ENCODE results near the gene KIF3B.
"Not testable (repeated sequence)": the region's sequence is repeated elsewhere in the genome, so short reads cannot be mapped to it uniquely, and the experiment has no call there.

KIF3B gene

DNA sequence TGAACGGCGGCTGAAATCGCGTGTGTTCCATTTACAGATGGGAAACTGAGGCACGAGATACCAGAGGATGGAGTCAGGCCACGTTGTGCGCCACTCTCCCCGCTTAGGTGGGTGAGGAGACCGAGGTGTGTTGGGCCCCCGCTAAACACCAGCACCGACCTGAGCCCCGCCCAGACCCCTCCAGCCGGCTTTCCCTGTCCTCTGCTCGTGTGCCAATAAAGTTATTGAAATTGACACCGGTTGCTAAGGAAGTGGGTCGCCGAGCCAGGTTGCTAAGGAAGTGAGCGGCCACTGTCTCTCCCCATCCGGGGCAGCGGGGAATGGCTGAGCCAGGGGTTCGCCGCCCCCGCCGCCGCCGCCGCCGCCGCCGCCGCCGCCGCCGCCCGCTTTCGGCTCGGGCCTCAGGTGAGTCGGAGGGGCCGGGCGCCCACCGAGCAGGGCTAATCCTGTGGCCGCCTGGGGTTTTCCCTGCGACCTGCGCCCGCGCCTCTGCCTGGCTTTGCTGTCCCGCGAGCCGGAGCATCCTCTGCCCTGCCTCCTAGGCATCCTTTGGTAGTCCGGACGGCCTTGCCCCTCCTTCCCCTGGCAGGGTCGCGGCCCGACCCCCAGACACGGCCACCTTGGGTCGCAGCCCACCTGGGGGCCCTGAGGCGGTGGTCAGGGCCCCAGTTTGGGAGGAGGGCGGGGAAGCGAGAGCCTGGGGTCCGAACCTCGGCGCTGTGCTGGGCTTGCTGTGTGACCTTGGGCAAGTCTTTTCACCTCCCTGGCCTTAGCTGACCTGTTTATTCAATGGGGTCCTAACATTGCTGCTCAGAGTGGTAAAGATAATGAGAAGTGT is at the start of gene KIF3B:
Gene KIF3B, plus strand, starts transcription at position 291 of the 838 bp plus-strand sequence. CDS start 32,127 bp downstream, outside the sequence.
- DNase-seq (ENCODE audit: low read depth, low spot score) = peak; percentile 45

DNA sequence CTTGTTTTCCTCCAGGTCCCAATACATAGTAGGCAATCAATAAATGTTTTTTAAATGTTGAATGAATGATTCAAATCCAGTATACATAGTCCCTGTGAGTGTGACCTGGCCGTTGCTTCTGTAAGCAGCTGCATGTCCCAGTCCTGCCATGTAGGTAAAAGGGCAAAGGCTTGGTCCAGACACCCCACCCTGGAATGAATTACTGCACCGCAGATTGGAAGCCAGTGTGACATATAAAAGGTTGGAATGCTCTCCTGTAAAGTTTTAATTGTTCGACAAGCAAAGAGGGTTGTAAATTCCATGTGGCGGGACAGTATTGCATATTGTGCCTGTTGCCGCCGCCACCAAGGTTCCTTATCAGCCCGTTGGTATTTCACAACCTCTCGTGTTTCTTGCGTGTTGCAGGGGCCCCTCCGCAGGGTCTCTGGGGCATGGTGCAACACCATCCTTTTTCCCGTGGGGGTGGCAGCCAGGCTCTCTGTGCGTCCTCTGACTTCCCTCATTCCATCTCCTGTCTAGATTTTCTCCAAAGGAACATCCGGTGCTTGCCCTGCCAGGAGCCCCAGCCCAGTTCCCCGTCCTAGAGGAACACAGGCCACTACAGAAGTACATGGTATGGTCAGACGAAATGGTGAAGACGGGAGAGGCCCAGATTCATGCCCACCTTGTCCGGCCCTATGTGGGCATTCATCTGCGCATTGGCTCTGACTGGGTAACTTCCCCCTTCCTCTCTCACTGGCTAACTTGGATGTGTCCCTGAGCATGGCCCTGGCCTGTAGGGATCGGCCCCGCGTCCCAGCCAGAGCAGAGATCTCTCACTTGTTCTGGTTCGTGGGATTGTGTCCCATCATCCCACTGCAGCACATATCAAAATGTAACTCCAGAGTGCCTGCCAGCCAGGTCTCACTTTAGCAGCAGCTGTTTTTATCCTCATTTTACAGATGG is 49.4 kb upstream of the KIF3B start:
- no peak for DNase-seq (ENCODE audit: low read depth, low spot score)

DNA sequence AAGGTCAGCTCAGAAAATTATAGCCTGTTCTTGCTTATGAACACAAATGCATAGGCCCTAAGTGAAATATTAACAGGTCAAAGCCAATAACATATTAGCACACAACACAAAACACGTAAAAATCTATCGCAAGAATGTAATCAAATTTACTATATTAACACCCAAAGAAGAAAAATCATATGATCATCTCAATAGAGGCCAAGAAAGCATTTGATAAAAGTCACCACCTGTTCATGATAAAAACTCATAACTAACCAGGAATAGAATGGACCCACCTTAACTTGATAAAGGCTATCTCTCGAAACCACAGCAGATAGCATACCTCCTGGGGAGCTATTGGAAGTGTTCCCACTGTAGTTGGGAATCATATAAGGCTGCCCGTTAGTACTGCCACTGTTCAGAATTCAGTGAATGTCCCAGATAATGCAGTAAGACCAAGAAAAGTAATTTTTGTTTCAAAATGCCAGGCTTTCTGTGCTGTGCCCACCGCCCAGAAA is 48.2 kb upstream of the KIF3B start:
- DNase-seq (ENCODE audit: low read depth, low spot score) = no peak

DNA sequence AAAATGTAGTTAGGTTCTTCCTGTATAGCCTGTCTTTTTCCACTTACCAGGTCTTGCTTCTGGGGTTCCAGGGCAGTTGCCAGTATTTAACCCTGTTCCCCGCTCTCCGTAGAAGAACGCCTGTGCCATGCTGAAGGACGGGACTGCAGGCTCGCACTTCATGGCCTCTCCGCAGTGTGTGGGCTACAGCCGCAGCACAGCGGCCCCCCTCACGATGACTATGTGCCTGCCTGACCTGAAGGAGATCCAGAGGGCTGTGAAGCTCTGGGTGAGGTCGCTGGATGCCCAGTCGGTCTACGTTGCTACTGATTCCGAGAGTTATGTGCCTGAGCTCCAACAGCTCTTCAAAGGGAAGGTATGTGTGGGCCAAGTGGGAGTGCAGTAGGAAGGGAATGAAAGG is 46.7 kb upstream of the KIF3B start:
- no peak for DNase-seq (ENCODE audit: low read depth, low spot score)

DNA sequence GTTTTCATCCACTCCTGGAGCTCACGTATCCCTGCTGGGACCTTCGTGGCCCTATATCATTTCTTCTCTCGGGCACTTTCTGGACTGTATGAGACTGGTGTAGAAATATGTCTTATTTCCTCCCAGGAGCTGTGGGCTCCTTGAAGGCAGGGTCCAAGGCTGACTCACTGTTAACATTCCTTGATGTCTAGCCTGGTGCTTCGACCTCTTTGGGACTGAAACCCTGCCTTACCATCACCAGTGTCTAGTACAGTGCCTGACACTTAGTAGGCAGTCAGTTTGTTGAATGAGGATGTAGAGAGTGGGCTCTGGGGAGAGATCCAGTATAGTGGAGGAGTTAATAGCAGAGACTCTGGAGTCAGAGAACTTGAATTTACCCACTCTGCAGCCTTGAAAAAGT is 46.2 kb upstream of the KIF3B start:
- DNase-seq (ENCODE audit: low read depth, low spot score) = no peak

DNA sequence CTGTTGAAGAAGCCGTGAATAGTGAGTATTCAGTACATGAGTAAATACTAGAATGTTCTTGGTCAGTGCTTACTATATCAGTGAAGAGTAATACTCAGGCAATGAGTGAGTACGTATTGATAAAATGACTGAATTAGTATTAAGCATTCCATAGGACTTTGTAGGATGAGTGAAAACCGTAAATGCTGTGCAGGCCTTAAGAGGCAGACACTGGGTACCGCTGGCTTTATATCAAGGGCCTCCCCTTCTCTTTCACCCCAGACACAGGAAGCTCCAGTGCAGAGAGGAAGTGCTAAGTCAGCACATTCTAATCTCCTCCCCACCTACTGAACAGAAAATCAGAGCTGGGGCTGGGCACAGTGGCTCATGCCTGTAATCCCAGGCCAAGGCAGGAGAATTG is 45.6 kb upstream of the KIF3B start:
- DNase-seq (ENCODE audit: low read depth, low spot score) = no peak

DNA sequence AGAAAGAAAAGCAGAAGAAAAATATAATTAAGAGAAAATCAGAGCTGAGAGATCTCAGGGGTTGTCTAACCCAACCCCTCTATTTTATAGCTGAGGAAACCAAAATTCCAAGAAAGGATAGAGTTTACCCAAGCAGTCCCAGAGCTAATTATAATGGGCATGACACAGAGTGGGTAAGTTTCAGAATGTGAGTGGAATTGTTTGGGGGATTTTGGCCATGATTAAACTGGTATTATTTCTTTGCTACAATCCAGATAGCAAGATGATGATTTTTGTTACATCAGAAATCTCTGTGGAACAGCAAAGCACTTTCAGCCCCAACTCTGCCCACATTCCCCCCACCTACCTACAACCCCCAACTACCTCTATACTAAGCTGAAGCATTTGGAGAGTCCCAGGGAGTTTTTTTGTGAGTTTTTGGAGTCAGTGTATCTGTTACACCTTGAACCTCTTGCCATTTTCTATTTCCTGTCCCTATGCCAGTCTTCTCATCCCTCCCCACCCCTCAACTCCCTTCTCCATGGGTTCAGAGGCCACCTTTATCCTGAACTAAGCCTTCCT is 45.0 kb upstream of the KIF3B start:
- DNase-seq (ENCODE audit: low read depth, low spot score) = no peak

DNA sequence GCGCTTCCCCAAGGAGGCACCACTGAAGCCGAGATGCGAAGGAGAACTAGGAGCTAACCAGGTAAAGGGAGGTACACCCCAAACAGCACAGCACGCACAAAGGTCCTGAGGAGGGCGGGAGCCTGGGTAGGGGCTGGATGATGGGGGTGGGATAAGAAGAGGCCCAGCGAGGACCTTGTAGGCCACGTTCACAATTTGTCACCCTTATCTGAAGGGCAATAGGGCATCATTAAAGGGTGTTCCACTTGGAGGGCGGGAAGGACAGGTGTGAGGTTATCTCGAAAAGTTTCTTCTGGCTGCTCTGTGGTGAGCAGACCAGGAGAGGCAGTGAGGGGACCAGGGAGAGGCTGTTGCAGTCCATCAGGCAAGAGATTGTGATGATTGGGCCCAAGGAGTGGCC is 44.2 kb upstream of the KIF3B start:
- DNase-seq (ENCODE audit: low read depth, low spot score) = no peak

DNA sequence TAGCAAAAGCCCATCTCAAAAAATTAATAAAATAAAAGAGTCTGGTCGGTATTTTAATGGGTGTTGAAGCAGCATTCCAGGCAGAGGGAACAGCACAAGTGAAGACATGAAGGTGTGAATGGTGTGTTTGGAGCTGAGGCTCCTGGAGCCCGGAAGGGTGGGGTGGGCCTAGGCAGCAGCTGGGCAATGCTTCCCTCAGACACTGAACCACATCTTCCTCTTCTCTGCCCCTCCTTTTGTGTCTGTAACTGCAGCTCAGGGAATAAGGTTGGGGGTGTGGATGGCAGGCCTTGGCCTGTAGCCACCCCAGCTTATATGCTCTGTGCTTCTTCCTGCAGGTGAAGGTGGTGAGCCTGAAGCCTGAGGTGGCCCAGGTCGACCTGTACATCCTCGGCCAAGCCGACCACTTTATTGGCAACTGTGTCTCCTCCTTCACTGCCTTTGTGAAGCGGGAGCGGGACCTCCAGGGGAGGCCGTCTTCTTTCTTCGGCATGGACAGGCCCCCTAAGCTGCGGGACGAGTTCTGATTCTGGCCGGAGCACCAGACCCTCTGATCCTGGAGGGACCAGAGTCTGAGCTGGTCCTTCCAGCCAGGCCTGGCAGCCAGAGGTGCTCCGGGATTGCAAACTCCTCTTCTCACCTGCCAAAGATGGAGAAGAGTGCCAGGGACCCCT is 43.2 kb upstream of the KIF3B start:
- DNase-seq (ENCODE audit: low read depth, low spot score) = no peak

DNA sequence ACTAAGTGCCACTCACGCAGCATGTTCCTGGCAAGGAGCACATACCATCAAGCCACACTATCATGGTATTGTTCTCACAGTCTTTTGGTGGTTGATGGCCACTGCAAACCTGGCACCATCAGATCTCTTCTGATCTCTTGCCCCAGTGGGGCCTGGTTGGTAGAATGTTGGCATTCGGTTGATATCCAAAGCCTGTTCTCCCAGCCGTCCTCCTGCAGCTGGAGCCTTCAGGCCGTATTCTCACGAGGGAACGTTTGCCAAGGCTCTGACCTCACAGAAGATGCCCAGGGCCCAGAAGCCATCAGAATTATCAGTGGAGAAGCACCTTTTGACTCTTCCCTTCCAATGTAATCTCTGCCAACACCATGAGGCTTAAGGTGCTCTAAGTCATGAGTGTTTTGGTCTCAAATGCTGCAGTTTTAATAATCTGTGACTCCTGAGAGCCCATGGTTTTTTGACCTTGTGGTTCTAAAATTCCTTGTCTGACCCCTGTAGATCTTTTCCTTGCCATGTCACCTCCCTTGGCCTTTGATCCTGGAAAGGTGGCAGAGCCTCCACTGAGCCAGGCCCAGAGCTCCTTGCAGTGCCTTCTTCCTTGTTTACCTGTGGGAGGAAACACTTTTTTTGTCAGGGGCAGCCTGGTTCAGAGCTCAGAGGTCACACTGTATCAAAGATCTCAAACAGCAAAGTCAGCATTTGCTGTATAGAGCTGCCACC is 42.0 kb upstream of the KIF3B start:
- no peak for DNase-seq (ENCODE audit: low read depth, low spot score)

DNA sequence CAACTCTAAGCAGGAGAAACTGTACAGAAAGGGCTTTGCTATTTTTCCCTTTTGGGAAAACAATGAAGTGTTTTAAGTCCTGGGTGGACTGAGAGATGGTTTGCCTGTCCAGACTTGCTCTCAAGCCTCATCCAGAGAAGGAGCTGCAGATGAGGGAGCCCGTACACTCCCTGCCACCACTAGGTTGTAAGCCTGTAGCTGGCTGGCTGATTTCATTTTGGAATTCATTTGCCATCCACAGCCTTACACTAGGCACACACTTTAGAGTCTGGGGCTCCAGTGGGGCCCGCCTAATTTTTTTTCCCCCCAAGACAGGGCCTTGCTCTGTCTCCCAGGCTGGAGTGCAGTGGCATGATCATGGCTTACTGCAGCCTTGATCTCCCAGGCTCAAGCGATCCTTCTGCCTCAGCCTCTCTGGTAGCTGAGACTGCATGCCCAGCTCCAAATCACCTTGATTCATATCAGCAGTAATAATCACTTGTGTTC is 41.4 kb upstream of the KIF3B start:
- no peak for DNase-seq (ENCODE audit: low read depth, low spot score)

DNA sequence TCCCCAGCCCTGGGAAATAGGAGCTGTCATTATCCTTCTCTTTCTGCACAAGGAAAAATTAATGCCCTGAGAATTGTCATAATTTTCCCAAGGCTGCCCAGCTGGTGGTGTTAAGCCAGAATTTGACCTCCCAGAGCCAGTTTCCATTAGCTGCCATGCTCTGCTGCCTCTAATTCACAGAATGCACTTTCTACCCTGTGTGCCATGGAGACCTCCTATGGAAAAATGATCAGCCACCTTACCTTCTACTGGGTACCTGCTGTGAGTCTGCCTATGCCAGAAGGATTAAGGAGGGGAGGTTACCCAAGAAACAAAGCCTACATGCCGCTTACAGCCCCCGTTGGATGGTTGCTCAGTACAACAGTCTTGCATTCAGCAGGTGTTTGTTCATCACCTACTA is 40.6 kb upstream of the KIF3B start:
- no peak for DNase-seq (ENCODE audit: low read depth, low spot score)

DNA sequence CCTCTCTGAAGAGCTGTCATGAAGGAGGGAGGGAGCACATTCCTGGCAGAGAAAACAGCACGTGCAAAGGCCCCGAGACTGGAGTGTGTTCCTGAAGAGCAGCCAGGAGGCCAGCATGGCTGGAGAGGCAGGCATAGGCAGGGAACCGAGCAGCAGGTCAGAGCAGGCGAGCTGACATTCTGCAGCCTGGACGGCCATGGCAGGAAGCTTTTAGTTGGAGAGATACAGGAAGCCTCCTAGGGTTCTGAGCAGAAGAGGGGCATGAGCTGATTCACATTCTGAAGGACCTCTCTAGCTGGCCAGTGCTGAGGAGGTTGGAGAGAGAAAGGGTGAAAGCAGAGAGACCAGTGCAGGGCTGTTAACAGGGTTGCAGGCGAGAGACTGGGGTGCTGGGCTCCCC is 40.0 kb upstream of the KIF3B start:
- DNase-seq (ENCODE audit: low read depth, low spot score) = no peak

DNA sequence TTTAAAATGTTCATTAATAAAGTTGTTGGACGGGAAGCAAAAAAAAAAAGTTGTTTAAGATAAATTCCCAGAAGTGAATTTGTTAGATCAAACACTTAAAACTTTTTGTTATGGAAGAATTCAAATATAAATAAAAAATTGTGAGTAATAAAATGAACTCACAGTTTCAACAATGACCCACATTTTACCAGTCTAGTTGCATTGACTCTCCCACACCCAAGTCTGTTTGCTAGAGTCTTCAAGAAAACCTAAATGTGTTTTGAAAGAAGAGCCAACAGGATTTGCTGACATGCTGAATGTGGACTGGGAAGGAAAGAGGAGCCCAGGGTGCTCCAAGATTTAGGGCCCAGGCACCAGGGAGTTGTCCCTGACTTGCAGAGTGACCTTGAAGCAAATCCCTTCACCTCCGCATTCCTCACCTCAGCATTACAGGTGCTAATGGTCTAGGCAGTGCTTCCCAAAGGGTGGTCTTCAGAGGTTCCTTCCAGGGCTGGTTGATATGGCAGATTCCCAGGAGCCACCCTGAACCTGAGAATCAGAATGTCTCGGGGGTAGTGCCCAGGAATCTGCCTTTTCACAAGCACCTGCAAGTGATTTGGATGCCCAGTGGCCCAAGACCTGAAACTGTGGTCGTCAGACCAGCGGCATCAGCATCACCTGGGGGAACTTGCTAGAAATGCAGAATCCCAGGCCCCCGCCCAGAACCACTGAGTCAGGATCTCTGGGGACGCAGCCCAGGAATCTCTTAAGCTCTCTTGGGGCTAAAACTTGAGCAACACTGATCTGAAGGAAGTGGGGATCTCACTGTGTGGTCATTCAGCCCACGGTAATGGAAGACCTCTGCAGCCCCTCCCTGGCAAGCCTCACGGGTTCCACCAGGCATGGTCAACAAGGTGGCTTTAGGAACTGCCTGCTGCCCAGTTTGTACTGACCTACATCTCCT is 38.7 kb upstream of the KIF3B start:
- DNase-seq (ENCODE audit: low read depth, low spot score) = no peak

DNA sequence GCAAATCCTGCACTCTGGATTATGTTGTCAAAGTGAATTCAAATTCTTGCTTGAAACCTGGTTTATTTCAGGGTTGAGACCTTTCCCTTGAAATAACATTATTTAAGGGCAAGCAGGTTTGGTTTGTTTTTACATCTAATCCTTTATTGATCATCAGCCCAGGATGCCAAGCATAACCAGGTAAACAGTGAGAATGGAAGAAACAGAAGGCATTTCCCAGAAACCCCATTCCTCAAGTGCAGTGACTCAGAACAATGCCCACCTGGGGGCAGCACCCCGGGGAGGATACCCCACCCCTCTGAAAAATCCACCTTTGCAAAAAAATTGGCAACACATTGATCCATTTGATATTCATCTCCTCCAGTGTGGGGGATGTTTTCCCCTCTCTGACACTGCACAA is 37.2 kb upstream of the KIF3B start:
- DNase-seq (ENCODE audit: low read depth, low spot score) = no peak

DNA sequence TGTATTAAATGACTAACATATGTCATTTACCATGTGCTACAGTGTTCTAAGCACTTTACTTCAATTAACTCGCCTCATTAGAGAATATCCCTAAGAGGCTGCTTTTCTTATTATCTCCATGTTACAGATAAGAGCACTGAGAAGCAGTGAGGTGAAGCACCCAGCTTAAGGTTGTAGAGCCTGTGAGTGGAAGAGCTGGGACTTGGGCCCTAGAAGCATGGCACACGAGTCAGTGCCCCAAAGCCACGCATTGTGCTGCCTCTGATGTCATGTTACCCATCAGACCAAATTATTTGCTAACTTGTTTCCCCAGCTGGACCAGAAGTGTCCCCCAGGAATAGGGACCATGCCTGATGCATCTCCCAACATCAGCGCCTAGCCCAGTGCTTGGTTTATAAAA is 35.6 kb upstream of the KIF3B start:
- DNase-seq (ENCODE audit: low read depth, low spot score) = no peak

DNA sequence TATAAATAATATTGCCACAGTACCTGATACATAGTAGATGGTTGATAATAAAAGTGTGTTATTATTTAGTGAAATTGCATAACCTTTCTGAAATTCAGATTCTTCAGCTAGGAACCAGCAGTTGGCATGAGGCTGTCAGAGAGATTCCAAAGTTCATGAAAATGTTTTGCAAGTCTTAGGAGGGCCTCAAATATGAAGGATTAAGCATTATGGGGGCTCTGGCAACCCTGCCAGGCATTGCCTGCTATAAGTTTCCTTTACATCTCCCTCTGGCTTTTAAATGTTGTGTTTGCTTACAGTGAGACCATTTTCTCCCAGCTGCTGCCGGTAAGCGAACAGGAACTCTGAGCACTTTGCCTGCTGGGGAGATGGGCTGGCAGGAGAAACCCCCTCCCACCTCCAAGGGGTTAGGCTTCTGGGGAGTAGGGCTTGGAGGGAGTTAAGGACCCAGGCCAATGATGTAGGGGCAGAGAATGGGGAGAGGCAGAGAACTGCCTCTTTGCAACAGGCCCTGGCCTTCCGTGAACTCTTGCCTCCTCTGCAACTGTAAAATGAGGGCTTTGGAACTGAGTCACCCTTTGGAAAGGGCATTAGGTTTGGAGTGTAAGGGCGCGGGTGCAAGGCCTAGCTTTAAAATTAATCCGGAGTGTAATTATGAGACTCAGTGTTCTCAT is 33.2 kb upstream of the KIF3B start:
- DNase-seq (ENCODE audit: low read depth, low spot score) = no peak

DNA sequence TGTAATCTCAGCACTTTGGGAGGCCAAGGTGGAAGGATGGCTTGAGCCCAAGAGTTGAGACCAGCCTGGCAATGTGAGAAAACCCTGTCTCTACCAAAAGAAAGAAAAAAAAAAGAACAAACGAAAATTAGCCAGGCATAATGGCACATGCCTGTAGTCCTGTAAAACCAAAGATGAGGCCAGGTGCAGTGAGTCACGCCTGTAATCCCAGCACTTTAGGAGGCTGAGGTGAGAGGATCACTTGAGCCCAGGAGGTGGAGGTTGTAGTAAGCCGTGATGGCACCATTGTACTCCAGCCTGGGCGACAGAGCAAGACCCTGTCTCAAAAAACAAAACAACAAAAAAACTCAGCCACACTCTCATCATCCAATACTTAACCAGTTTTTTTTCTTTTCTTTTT is 32.5 kb upstream of the KIF3B start:
- no peak for DNase-seq (ENCODE audit: low read depth, low spot score)

DNA sequence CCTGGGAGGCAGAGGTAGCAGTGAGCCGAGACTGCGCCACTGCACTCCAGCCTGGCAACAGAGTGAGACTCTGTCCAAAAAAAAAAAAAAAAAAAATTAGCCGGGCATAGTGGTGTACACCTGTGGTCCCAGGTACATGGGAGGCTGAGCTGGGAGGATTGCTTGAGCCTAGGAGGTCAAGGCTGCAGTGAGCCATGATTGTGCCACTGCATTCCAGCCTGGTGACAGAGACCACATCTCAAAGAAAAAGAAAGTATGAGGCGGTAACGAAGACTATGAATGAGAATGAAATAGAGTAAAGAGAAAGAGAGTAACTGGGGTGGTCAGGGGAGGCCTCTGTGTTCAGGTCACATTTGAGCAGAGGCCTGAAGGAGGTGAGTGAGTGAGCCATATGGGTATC is 31.2 kb upstream of the KIF3B start:
- not testable (repeated sequence) for DNase-seq (ENCODE audit: low read depth, low spot score)

Measured in smooth muscle cell of the brain vasculature (primary cell).